ENCODE data around the gene ARHGEF25.

The ARHGEF25 gene

DNA sequence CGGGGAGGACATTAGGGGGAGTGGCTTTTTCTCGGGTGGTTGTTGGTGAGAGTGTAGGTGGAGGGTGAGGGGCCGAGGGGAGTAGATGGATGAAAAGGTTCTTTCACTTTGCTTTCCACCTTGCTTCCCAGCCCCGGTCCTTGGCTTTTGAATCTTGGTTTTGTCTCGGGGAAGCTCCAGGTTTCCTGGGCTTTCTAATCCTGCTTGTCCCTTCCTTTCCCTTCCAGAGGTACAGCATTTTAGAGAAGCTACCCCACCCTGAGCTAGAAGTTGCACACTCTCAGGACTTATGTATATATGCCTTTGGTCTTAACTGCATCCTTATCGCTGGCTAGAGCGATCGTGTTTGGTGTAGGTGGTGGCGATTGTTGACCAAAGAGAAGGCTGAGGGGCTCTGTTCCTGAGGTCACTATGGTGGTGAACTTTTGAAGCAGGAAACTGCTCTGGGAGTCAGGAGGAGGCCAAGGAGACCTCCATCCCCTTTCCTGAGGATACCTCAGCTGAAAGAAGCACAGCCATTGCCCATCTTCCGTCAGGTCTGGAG lies 19.4 kb upstream of the ARHGEF25 start:
- no peak for TF ChIP-seq CTCF (conservative IDR thresholded peaks at IDR 0.05; ENCODE audit: control insufficient read depth, insufficient read depth, low read depth, low read length)
- H3K4me3 ChIP-seq (ENCODE audit: control insufficient read depth, low read depth, low read length): peak overlapping the region; percentile 71
- no peak for DNase-seq (ENCODE audit: low read depth)

DNA sequence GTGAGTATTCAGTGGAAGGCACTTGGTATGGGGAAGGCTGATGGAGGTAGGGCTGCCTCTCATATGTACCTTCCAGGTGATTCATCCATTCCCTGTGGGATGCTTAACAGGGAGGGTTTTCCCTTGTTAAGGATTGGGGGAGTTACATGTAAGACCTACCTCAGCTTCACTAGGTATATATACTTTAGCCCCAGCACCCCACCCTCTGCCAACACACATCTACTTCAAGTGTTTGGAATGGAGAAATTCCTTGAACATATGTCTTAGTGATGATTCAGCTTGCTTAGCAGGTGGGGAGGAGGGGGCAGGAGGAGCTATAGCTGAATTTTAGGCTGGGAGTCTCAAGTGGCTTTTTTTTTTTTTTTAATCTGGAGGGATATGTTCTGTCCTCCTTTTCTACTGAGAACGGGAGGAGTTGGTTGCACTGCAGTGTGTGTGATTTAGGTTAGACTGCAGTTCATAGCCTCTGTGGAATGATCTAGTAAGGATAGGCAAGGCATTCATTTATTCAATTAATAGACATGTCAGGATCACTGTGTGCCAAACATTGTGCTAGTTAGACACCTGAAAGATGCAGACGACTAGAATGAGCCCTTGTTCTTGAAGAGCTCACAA lies 18.6 kb upstream of the ARHGEF25 start:
- TF ChIP-seq CTCF (conservative IDR thresholded peaks at IDR 0.05; ENCODE audit: control insufficient read depth, insufficient read depth, low read depth, low read length): no peak
- DNase-seq (ENCODE audit: low read depth): no peak
- H3K4me3 ChIP-seq (ENCODE audit: control insufficient read depth, low read depth, low read length): no peak overlapping the region

DNA sequence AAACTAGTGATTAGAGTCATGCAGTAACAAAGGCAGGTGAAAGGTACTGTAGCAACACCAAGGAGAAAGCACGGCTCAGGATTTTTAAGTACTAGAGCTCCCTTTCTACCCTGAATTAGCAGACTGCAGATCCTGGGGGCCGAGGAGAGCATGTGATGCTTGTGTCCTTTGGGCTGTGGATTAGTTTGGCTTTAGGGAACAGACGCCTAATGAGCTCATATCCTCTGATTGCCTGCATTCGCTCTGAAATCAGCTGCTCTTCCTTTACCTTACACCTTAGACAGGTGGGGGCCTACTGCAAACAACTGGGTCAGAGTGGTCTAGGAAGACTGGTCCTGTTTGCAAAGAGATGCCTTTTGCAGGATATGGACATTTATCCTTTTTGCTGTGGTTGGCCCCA lies 18.0 kb upstream of the ARHGEF25 start:
- H3K4me3 ChIP-seq (ENCODE audit: control insufficient read depth, low read depth, low read length): no peak overlapping the region
- no peak for TF ChIP-seq CTCF (conservative IDR thresholded peaks at IDR 0.05; ENCODE audit: control insufficient read depth, insufficient read depth, low read depth, low read length)
- no peak for DNase-seq (ENCODE audit: low read depth)

GRCh38 chr12:57600395-57600794 lies 10.8 kb upstream of the ARHGEF25 start:
- DNase-seq (ENCODE audit: low read depth): no peak
- no peak overlapping the region for H3K4me3 ChIP-seq (ENCODE audit: control insufficient read depth, low read depth, low read length)
- no peak for TF ChIP-seq CTCF (conservative IDR thresholded peaks at IDR 0.05; ENCODE audit: control insufficient read depth, insufficient read depth, low read depth, low read length)

- H3K4me3 ChIP-seq (ENCODE audit: control insufficient read depth, low read depth, low read length): no peak overlapping the region
- no peak for DNase-seq (ENCODE audit: low read depth)
- no peak for TF ChIP-seq CTCF (conservative IDR thresholded peaks at IDR 0.05; ENCODE audit: control insufficient read depth, insufficient read depth, low read depth, low read length)
Observed at GRCh38 chr12:57602544-57602943, 8.7 kb upstream of the ARHGEF25 start.

- DNase-seq (ENCODE audit: low read depth): no peak
- TF ChIP-seq CTCF (conservative IDR thresholded peaks at IDR 0.05; ENCODE audit: control insufficient read depth, insufficient read depth, low read depth, low read length): no peak
- H3K4me3 ChIP-seq (ENCODE audit: control insufficient read depth, low read depth, low read length): no peak overlapping the region
Observed at GRCh38 chr12:57603324-57603723, 7.9 kb upstream of the ARHGEF25 start.

All from fibroblast of mammary gland (primary cell).